Mucosa of descending colon (tissue), 3 donors: ENCODE results near the gene UPP1. TPM values are rescaled to one million over a fixed set of nuclear protein-coding genes. Genes with fewer than 3 reads are reported as not detected.

ENCODE experiments used
- ATAC-seq: fragments of 200-7000 bp; cut with Tn5 transposase; one replicate; pipeline ENCODE4 v1.9.1; 2020; ENCODE audit warnings: mild to moderate bottlenecking, moderate library complexity
- DNase-seq, 3 donors: peaks; one replicate each; pipeline ENCODE4 v3.0.0-alpha.2; 2020
- H3K36me3 ChIP-seq: fragments of 200-600 bp; one replicate; pipeline ENCODE4 v1.8.0; 2021; ENCODE audit warnings: low read depth, mild to moderate bottlenecking
- H3K4me1 ChIP-seq: fragments of 200-600 bp; one replicate; pipeline ENCODE4 v1.8.0; 2021; ENCODE audit warnings: low read depth, mild to moderate bottlenecking
- H3K4me3 ChIP-seq: fragments of 200-600 bp; one replicate; pipeline ENCODE4 v1.8.0; 2021; ENCODE audit warnings: mild to moderate bottlenecking
- H3K9me3 ChIP-seq: fragments of 200-600 bp; one replicate; pipeline ENCODE4 v1.8.0; 2021; ENCODE audit warnings: mild to moderate bottlenecking
- CTCF ChIP-seq: fragments of 200-600 bp; IDR thresholded peaks from one replicate; pipeline ENCODE4 v1.8.0; 2022; ENCODE audit warnings: antibody characterized with exemption, mild to moderate bottlenecking
- intact Hi-C, 2 donors: fragments of 100-400 bp; cut with DNase I in 1 of 2; cut with micrococcal nuclease in 1 of 2; formaldehyde crosslinking; loops; one replicate each; pipeline versions ENCODE4 v1.11.0 to v1.11.1; 2022; cut with DNase I, micrococcal nuclease
- total RNA-seq, 3 donors: library from RNA; stranded (reverse); fragmentation: NEBNext Ultra II Directional in 2 of 3; extraction: Animal tissue kit (Norgen Biotek cat#: 25700) in 2 of 3; gene quantifications; one replicate each; pipeline versions ENCODE4 v1.2.1 to v1.2.4, GENCODE V29; 2021 to 2023
- donor health status: DM: no; HTN: no; CAD: no; lungs with moderate emphysema.
- donor health status: DM: no; HTN: no; CAD: no.
- donor health status: DM: no; HTN: yes; CAD: no.

UPP1 gene
- total RNA-seq, 3 donors from 2014 or later: 30.7 to 63.6 (median 51.0) TPM

DNA sequence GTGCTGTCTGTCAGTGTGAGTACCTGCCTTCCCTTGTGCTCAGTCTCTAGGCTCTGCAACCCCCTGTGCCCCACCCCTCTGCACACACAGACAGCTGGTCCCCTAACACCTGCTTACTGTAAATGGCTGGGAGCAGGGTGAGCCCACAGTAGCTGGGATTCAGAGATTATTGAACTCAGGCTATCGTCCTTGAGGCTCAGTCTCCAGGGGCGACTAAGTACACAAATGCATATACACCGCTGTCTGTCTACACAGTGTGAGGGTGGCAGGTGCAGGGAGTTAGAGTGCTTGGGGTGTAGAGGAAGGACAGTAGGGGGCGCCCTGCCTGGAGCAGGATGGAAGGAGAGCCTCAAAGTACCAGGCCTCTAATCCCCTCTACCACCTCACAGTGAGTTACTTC, 12.9 kb downstream of the UPP1 start:
- no peak for TF ChIP-seq CTCF
- intact Hi-C loops: loop anchor here in 1 of 2 donors (10.0 kb wide), 1 partner anchor 107 kb away; no protein-coding TSS in a partner anchor
- H3K36me3 ChIP-seq: no peaks in the 10 kb centered on the region
- H3K9me3 ChIP-seq: no peaks in the 10 kb centered on the region
- H3K4me3 ChIP-seq: no peak overlapping the region
- H3K4me1 ChIP-seq: no peaks in the 10 kb centered on the region
- ATAC-seq: peak; percentile 60
- no peak for DNase-seq

DNA sequence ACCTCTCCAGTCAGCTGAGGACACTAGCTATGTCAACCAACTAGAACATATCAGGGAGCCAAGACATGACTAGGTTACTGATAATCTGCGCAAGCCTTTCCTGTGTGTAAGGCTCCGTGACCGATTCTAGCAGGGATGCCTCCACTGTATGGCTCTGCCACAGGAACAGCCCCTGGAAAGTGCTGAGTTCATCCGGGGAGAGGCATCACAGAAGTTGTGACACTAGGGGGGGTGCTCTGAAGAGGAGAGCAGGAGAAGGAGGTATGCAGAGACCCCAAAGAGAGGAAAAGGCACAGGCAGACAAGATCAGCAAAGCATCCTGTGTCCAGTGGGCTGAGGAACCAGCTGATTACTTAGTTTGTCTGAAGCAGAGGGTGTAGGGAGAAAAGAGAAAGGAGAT, 13.5 kb downstream of the UPP1 start:
- no peak for DNase-seq
- ATAC-seq: no peak
- Histone ChIP-seq H3K9me3 (no peaks in the 10 kb centered on the region), H3K36me3 (peaks cover 4% of the 10 kb centered on the region), H3K4me1 (no peaks in the 10 kb centered on the region), H3K4me3 (no peak overlapping the region)
- intact Hi-C loops: loop anchor here in 1 of 2 donors (10.0 kb wide), 1 partner anchor 108 kb away; no protein-coding TSS in a partner anchor
- TF ChIP-seq CTCF: no peak

DNA sequence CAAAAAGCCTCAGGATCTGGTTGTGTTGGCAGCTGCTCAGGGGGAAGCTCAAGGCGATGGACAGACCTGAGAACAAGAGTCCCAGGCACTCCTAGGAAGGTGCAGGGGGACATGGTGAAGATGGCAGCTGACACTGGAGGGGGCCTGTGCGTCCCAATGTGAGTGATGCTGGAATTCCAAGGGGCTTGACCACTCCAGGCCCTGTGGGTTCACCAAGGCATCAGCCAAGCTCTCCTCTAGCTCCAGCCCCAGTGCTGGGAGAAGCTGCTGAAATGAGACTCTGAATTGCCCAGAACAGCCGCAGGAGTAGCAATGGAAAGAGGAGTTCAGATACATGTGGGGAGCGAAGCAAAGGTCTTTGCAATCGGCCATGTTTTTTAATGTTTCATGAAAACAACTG, 16.0 kb downstream of the UPP1 start:
- H3K36me3 ChIP-seq: peaks cover 9% of the 10 kb centered on the region
- no peaks in the 10 kb centered on the region for H3K4me1 ChIP-seq
- intact Hi-C loops: loop anchor here in 1 of 2 donors (10.0 kb wide), 1 partner anchor 110 kb away; no protein-coding TSS in a partner anchor
- no peak for DNase-seq
- no peak overlapping the region for H3K4me3 ChIP-seq
- no peak for TF ChIP-seq CTCF
- no peak for ATAC-seq
- no peaks in the 10 kb centered on the region for H3K9me3 ChIP-seq

DNA sequence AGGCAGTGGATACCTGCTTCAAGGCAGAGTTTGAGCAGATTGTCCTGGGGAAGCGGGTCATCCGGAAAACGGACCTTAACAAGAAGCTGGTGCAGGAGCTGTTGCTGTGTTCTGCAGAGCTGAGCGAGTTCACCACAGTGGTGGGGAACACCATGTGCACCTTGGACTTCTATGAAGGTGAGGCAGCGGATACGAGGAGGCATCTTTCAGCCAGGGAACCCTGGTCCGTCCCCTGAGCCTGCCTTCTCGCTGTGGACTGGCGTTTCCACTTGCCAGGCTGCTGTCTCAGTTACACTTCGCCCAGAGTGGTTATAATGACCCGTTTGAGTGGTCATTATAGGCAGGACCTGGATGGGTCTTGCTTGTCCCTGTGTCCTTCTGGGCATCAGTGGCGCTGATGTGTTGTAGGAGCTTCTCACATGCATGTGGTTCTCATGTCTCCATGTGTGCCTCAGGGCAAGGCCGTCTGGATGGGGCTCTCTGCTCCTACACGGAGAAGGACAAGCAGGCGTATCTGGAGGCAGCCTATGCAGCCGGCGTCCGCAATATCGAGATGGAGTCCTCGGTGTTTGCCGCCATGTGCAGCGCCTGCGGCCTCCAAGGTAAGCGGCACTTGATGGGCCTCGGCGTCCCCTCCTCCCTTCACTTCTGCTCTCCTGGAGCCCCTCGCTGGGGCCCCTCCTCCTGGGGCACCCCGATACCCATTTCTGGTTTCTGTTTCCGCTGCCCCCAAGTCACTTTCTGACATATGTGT, 18.0 kb downstream of the UPP1 start:
- DNase-seq (no peak), ATAC-seq (no peak)
- Histone ChIP-seq H3K4me1 (no peaks in the 10 kb centered on the region), H3K4me3 (no peak overlapping the region), H3K36me3 (peaks cover 9% of the 10 kb centered on the region), H3K9me3 (no peaks in the 10 kb centered on the region)
- no peak for TF ChIP-seq CTCF
- intact Hi-C loops: loop anchor here in 1 of 2 donors (10.0 kb wide), 1 partner anchor 112 kb away; no protein-coding TSS in a partner anchor

- H3K4me1 ChIP-seq: no peaks in the 10 kb centered on the region
- no peak for ATAC-seq
- no peak for DNase-seq
- H3K4me3 ChIP-seq: no peak overlapping the region
- H3K36me3 ChIP-seq: peaks cover 9% of the 10 kb centered on the region
- H3K9me3 ChIP-seq: no peaks in the 10 kb centered on the region
- TF ChIP-seq CTCF: no peak
- intact Hi-C loops: loop anchor here in 1 of 2 donors (10.0 kb wide), 1 partner anchor 113 kb away; no protein-coding TSS in a partner anchor
These were observed 18.9 kb downstream of the UPP1 start for GRCh38 chr7:48107926-48108472.
